ENCODE measurements around the gene BEX3. TPM values are rescaled to one million over a fixed set of nuclear protein-coding genes. Genes with fewer than 3 reads are reported as not detected.
"Not testable (repeated sequence)": the region's sequence is repeated elsewhere in the genome, so short reads cannot be mapped to it uniquely, and the experiment has no call there.

Gene BEX3
- total RNA-seq, 2 experiments from 2014 or later = 18.6 to 20.0 TPM

DNA sequence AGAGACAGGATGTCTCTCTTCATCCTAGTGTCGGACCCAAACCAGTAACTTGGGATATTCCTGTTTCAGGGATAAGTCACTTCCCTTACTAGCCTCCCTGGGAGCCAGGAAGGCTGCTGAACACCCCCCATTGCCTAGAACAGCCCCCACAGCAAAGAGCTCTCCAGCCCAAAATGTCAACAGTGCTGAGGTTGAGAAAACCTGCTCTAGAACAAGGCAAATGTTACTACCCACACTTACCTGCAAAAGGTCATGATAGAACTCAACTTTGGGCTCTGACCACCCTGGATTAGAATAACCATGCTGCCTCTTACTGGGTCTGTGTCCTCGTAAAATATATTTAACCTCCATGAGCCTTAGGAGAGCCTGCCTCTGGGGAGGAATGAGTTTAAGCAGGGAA lies 20.3 kb downstream of the BEX3 start:
- CTCF ChIA-PET = no interaction called here
- no peaks in the 10 kb centered on the region for H3K9me3 Mint-ChIP-seq
- H3K36me3 Mint-ChIP-seq (ENCODE audit: low read depth) = no peaks in the 10 kb centered on the region
- no peaks in the 10 kb centered on the region for H3K27me3 Mint-ChIP-seq
- H3K4me1 Mint-ChIP-seq = peaks cover 7% of the 10 kb centered on the region
- no peak overlapping the region for H3K4me3 Mint-ChIP-seq
- POLR2A ChIA-PET = no interaction called here
- no peak overlapping the region for H3K27ac Mint-ChIP-seq
- DNase-seq = no peak

DNA sequence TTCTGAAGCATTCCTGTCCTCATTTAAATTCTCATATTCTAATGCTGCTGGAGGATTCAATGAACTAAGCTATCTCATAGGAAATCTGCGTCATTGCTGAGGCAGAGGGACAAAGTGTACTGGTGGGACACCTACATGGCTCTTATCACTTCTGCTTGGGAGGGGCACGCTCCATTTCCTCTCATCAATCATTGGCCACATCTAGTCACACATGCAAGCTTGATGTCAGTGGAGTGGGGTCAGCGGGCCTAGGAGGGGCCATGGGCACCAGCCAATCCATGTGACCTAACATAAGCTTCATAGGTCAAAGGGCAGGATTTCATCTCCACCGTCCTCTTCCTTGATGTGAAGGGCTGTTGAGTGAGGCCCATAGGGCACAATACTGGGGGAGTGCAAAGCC lies 21.4 kb downstream of the BEX3 start:
- no peaks in the 10 kb centered on the region for H3K9me3 Mint-ChIP-seq
- H3K36me3 Mint-ChIP-seq (ENCODE audit: low read depth) = no peaks in the 10 kb centered on the region
- no peak for DNase-seq
- no peak overlapping the region for H3K4me3 Mint-ChIP-seq
- ChIA-PET POLR2A (no interaction called here), CTCF (no interaction called here)
- H3K4me1 Mint-ChIP-seq = peaks cover 7% of the 10 kb centered on the region
- no peak overlapping the region for H3K27ac Mint-ChIP-seq
- H3K27me3 Mint-ChIP-seq = no peaks in the 10 kb centered on the region

DNA sequence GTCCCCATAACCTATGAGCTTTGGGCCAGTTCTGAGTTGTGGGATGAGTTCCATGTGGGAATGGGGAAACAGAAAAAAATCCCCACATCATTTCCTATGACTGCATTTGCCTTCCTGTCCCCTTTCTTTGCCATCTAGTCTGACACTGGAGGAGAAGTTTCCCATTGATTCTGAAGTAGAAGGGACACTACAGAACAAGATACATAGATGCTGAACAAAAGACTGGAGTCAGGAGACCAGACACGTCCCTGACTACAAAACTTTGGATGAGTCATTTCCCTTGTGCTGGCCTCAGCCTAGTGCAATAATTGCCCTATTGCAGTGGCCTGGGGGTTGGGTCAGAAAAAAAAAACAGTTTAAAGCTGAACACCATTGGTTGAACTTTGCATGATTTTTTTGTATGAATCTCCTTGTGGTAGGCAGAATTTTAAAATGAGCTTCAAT lies 22.1 kb downstream of the BEX3 start:
- ChIA-PET POLR2A (no interaction called here), CTCF (no interaction called here)
- Mint-ChIP-seq H3K27me3 (no peaks in the 10 kb centered on the region), H3K36me3 (ENCODE audit: low read depth) (no peaks in the 10 kb centered on the region), H3K4me1 (peaks cover 7% of the 10 kb centered on the region), H3K4me3 (no peak overlapping the region), H3K27ac (no peak overlapping the region), H3K9me3 (no peaks in the 10 kb centered on the region)
- DNase-seq = no peak

DNA sequence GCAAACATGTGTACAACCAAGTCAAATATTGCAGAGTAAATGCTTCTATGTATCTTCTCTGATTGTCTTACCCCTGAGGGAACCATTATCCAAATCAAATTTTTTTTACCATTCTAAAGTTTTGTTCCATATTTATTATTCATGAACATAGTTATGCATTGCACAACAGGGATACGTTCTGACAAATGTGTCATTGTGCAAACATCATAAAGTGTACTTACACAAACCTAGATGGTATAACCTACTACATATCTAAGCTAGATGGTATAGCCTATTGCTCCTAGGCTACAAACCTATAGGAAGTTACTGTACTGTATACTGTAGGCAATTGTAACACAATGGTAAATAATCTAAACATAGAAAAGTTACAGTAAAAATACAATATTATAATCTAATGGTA lies 23.4 kb downstream of the BEX3 start:
- Mint-ChIP-seq H3K9me3 (no peaks in the 10 kb centered on the region), H3K27me3 (no peaks in the 10 kb centered on the region), H3K4me3 (no peak overlapping the region), H3K27ac (no peak overlapping the region), H3K4me1 (peaks cover 13% of the 10 kb centered on the region), H3K36me3 (ENCODE audit: low read depth) (no peaks in the 10 kb centered on the region)
- DNase-seq = no peak
- ChIA-PET POLR2A (no interaction called here), CTCF (no interaction called here)

DNA sequence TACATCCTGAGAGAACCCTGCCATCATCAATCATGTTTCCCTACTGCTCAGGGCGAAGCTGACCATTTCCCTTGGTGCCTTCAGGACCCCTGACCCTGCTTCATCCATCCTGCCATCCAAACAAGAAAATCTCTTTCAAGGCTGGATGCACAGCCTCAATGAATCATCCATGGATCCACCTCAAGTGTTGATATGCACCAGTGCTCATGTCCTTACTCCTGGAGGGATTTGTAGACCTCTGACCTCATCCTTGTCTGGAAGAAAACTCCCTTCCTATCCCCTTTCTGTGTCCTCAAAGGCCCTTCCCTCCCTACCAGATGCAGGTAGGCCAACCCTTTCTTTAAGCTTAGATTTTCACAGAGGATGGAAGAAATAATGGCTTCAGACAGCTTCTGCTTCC lies 24.6 kb downstream of the BEX3 start:
- DNase-seq = no peak
- no peaks in the 10 kb centered on the region for H3K27me3 Mint-ChIP-seq
- H3K9me3 Mint-ChIP-seq = no peaks in the 10 kb centered on the region
- CTCF ChIA-PET = no interaction called here
- H3K27ac Mint-ChIP-seq = no peak overlapping the region
- H3K4me1 Mint-ChIP-seq = peaks cover 18% of the 10 kb centered on the region
- no peaks in the 10 kb centered on the region for H3K36me3 Mint-ChIP-seq (ENCODE audit: low read depth)
- no peak overlapping the region for H3K4me3 Mint-ChIP-seq
- POLR2A ChIA-PET = no interaction called here

DNA sequence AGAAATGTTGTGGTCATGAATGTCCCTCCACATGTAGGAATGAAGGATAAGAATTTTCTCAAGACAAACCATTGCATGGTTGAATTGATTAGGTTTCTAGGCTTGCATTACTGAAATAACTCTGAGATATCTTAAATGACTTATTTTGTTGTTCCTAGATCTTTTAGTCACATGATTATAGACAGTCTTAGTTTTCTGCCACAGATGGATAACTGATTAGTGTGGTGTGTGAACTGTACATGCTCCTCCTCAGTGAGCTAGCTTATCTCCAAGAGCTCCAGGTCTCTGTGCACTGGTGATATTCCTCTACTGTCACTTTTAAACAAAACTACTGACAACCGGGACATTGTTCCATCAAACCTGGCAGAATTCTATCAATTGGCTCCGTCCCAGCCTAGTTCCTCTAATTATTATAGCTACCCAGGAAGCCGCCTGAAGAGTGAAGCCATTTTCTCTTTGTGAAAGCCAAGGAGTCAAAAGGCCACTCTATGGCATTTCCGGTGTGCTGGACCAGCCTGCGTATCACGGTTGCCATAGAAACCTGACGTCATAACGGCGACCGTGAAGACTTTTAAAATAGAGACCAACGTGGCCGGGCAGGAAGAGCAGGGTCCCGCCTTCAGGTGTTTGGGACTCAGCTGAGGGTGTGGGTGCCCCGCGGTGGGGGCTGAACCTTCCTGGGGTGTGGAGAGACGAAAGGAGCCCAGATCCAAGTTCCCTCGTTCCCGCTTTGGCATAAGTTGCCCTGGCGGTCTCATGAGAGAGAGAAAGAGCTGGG lies 28.1 kb downstream of the BEX3 start:
- POLR2A ChIA-PET = interaction anchor here (0.7 kb wide), 1 partner anchor 149 kb away, joined by 3 read pairs; the partner anchor contains the start of gene TCEAL8
- Mint-ChIP-seq H3K36me3 (ENCODE audit: low read depth) (no peaks in the 10 kb centered on the region), H3K4me1 (peaks cover 11% of the 10 kb centered on the region), H3K9me3 (no peaks in the 10 kb centered on the region), H3K4me3 (peak overlapping the region; percentile 77), H3K27ac (no peak overlapping the region), H3K27me3 (no peaks in the 10 kb centered on the region)
- CTCF ChIA-PET = interaction anchor here (1.2 kb wide), 1 partner anchor 145 kb away, joined by 3 read pairs; no protein-coding TSS in a partner anchor
- peak; percentile 67 for DNase-seq

DNA sequence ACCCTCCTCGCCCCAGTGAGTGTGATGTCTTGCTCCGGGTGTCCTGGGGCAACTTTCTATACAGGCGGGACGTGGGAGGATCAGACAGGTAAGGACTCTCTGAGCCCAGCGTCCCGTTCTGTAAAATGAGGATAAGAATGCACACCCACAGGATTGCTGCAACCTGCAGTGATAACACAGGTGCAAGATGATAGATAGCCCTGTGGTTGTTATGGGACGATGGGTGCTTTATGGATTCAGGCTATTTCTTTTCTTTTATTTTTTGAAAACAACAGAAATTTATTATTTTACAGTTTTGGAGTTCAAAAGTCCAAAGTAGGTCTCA lies 28.6 kb downstream of the BEX3 start:
- H3K4me3 Mint-ChIP-seq = peak overlapping the region; percentile 77
- no peaks in the 10 kb centered on the region for H3K9me3 Mint-ChIP-seq
- no peaks in the 10 kb centered on the region for H3K27me3 Mint-ChIP-seq
- peaks cover 11% of the 10 kb centered on the region for H3K4me1 Mint-ChIP-seq
- CTCF ChIA-PET = no interaction called here
- no peak overlapping the region for H3K27ac Mint-ChIP-seq
- H3K36me3 Mint-ChIP-seq (ENCODE audit: low read depth) = no peaks in the 10 kb centered on the region
- POLR2A ChIA-PET = no interaction called here
- no peak for DNase-seq

DNA sequence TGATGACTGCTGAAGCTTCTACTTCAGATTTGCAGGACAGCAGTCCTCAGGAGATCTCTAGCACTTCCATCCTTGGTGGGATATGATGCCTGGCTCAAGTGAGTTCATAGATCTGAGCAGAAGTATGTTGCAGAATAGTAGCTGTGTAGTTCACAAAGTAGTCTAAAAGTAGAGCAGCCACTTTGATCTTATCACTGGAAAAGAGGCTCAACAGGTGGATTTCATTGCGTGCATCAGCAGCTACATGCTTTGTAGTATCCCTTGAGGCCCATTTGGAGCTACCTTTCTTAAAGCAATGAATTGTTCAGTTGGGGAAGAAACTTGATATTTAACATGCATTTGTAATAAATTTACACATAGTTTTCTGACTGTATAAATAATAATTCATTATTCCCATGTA lies 29.9 kb downstream of the BEX3 start:
- ChIA-PET CTCF (no interaction called here), POLR2A (no interaction called here)
- no peak for DNase-seq
- no peaks in the 10 kb centered on the region for H3K9me3 Mint-ChIP-seq
- no peaks in the 10 kb centered on the region for H3K36me3 Mint-ChIP-seq (ENCODE audit: low read depth)
- no peak overlapping the region for H3K27ac Mint-ChIP-seq
- peaks cover 11% of the 10 kb centered on the region for H3K4me1 Mint-ChIP-seq
- no peaks in the 10 kb centered on the region for H3K27me3 Mint-ChIP-seq
- H3K4me3 Mint-ChIP-seq = no peak overlapping the region

DNA sequence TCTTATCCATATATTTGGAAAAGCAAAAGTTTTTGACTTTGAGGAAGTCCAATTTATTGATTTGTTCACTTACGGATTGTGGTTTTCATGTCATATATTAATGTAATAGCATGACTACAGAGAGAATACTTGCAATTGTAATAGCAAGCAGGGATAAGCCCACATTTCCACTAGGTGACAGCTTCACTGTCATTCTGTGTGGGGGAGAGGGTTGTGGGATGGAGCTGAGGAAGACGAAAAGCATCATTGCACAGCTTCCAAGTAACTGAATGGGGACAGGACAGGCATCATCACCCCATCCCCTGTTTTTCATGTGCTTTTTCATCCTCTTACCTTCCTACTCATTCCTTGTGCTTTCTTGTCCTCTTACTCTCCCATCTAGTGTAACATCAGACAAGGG lies 31.4 kb downstream of the BEX3 start:
- POLR2A ChIA-PET = no interaction called here
- Mint-ChIP-seq H3K27me3 (no peaks in the 10 kb centered on the region), H3K36me3 (ENCODE audit: low read depth) (no peaks in the 10 kb centered on the region), H3K4me3 (no peak overlapping the region), H3K27ac (no peak overlapping the region), H3K4me1 (peaks cover 11% of the 10 kb centered on the region), H3K9me3 (no peaks in the 10 kb centered on the region)
- CTCF ChIA-PET = no interaction called here
- no peak for DNase-seq

DNA sequence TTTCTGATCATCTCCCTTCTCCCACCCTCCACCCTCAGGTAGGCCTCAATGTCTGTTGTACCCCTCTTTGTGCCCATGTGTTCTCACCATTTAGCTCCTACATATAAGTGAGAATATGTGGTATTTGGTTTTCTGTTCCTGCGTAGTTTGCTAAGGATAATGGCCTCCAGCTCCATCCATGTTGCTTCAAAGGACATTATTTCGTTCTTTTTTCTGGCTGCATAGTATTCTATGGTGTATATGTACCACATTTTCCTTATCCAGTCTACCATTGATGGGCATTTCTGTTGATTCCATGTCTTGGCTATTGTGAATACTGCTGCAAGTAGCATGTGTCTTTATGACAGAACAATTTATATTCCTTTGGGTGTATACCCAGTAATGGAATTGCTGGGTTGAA lies 35.4 kb downstream of the BEX3 start:
- POLR2A ChIA-PET; H3K27ac Mint-ChIP-seq; DNase-seq; CTCF ChIA-PET; H3K4me1 Mint-ChIP-seq; H3K9me3 Mint-ChIP-seq; H3K27me3 Mint-ChIP-seq; H3K4me3 Mint-ChIP-seq; H3K36me3 Mint-ChIP-seq (ENCODE audit: low read depth): not testable (repeated sequence)

DNA sequence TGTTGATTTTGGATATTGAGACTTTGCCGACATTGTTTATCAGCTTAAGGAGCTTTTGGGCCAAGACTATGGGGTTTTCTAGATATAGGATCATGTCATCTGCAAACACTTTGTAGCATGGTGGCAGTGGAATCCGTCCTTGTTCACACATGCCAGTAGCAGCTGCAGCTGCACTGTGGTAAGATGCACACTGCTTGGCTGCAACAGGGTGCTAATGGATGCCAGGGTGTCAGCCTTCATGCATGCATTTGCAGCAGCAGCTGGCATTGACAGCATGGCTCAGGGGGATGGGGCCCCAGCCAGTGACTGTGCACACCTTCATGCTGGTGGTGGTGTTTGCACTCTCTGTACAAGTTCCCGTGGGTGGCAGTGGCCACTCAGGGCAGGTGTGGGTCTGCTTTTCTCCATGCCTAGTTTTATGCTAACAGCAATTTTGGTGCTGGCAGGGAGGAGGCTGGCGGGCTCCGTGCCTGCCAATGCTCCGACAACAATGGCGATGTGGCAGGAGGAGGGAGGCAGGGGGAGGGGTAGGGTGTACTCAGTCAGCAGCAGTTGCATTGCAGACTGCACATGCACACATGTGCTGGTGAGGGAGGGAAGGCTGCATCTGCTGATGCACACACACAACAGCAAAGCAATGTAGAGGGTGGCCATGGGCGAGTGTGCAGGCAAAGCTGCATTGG lies 37.5 kb downstream of the BEX3 start:
- no peaks in the 10 kb centered on the region for H3K27me3 Mint-ChIP-seq

DNA sequence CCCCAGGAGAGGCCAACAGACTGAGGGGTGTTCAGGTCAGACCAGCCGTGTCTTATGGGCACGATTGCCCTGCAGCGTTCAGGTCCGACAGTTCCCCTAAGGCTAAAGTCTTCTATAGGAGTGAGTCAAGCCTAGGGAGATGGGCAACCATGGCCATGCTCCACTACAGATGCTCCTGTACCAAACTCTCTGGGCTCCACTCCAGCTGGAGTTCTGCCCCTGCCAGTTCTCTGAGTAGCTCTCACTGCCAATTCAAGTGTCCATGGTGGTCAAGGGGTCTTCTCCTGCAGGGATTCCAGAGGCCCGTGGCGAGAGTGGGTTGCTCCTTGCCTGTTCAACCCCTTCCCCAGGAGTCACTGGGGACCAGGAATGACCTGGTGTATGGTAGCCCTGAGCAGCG lies 38.2 kb downstream of the BEX3 start:
- POLR2A ChIA-PET = no interaction called here

More for the DNA sequence above, 37.5 kb downstream of the BEX3 start:
- no peak for DNase-seq
- H3K36me3 Mint-ChIP-seq (ENCODE audit: low read depth) = no peaks in the 10 kb centered on the region
- ChIA-PET CTCF (no interaction called here), POLR2A (no interaction called here)
- H3K9me3 Mint-ChIP-seq = no peaks in the 10 kb centered on the region
- peaks cover 9% of the 10 kb centered on the region for H3K4me1 Mint-ChIP-seq
- H3K4me3 Mint-ChIP-seq = no peak overlapping the region
- no peak overlapping the region for H3K27ac Mint-ChIP-seq

DNA sequence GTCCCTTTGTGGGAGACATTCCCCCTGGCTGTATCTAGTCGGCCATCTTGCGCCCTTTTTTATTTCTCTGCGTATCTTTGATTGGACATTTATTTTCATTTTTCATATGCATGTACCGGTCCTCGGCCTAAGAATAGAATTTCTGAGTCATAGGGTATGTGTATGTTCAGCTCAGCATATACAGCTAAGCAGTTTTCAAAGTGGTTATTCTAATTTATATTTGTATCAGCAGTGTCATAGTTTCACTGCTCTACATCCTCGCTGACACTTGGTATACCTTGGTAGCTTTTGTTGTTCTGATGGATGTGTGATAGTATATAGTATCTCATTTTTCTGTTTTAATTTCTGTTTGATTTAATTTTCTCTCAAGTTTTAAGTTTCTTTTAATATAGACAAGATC lies 38.7 kb downstream of the BEX3 start:
- peak overlapping the region; percentile 23 for H3K27ac Mint-ChIP-seq

More for the DNA sequence above, 38.2 kb downstream of the BEX3 start:
- H3K4me3 Mint-ChIP-seq = no peak overlapping the region
- CTCF ChIA-PET = no interaction called here
- H3K27ac Mint-ChIP-seq = no peak overlapping the region
- H3K4me1 Mint-ChIP-seq = peaks cover 9% of the 10 kb centered on the region
- H3K27me3 Mint-ChIP-seq = no peaks in the 10 kb centered on the region
- no peaks in the 10 kb centered on the region for H3K36me3 Mint-ChIP-seq (ENCODE audit: low read depth)
- DNase-seq = no peak
- H3K9me3 Mint-ChIP-seq = no peaks in the 10 kb centered on the region

DNA sequence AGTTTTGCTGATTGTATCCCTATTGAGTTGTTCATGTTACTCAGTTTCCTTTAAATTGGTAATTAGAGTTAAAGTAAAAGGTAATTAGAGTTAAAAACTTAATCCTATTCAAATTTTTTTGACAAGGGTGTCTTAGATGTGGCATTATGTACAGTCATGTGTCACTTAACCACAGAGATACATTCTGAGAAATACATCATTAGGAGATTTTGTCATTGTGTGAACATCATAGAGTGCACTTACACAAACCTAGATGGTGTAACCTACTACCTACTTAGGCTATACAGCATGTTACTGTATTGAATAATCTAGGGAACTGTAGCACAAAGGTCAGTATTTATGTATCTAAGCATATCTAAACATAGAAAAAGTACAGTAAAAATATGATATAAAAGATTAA lies 39.2 kb downstream of the BEX3 start:
- CTCF ChIA-PET = no interaction called here
- H3K4me3 Mint-ChIP-seq = no peak overlapping the region
- peak overlapping the region; percentile 23 for H3K27ac Mint-ChIP-seq
- H3K4me1 Mint-ChIP-seq = peaks cover 9% of the 10 kb centered on the region
- H3K36me3 Mint-ChIP-seq (ENCODE audit: low read depth) = no peaks in the 10 kb centered on the region
- DNase-seq = no peak
- no peaks in the 10 kb centered on the region for H3K9me3 Mint-ChIP-seq
- POLR2A ChIA-PET = no interaction called here
- H3K27me3 Mint-ChIP-seq = no peaks in the 10 kb centered on the region

More for the DNA sequence above, 38.7 kb downstream of the BEX3 start:
- Mint-ChIP-seq H3K36me3 (ENCODE audit: low read depth) (no peaks in the 10 kb centered on the region), H3K9me3 (no peaks in the 10 kb centered on the region), H3K4me3 (no peak overlapping the region), H3K4me1 (peaks cover 9% of the 10 kb centered on the region), H3K27me3 (no peaks in the 10 kb centered on the region)
- DNase-seq = no peak
- POLR2A ChIA-PET = no interaction called here
- CTCF ChIA-PET = no interaction called here

All from activated CD4-positive, alpha-beta memory T cell treated with anti-CD3 and anti-CD28 coated beads, Interleukin-2, amount 10 ng/mL, durations not matched to agents 7 days and 5 days (primary cell).